ENCODE results near the gene PTPN9.
"Not testable (repeated sequence)": the region's sequence is repeated elsewhere in the genome, so short reads cannot be mapped to it uniquely, and the experiment has no call there.

The PTPN9 gene

DNA sequence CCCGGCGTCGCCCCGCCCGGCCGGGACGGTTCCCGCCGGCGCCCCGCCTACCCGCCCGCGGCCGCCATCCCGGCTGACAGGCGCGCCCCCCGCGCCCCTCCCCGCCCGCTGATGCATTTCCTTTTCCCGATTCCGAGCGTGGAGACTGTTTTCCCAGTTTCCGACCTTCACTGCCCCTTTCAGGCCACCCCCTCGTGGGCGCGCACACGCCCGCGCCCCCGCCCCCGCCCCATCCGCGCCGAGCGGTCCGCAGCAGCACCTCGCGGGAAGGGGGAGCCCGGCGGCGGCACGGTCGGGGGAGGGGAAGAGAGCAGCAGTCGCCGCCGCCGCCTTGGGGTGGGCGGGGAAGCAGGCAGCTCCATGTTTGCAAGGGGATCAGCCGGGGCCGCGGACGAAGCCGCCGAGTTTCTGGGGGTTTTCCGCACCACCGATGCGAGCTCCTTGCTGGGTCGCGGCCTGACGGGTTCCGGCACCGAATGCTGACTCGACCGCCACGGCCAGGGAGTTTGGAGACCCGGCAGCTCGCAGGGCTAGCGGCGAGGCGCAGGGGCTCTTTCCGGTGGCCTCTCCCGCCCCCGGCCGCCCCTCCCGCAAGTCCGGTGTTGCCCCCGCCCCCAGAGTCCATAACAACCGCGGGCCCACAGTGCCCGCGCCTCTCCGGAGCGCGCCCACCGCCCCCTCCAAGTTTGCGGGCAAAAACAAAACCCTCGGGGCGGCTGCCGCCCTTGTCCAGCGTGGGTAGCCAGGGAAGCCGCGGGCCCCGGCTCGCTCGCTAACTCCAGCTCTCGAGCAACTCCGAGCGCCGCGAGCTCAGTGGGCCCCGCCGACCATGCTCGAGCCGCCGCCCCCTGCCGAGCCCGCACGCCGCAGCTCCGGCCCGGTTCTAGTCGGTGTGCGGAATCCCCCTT lies 124.4 kb downstream of the PTPN9 start:
- DNase-seq (ENCODE audit: low read depth in 1 of 2, low spot score in 1 of 2), result peak; percentile 62 to 75

DNA sequence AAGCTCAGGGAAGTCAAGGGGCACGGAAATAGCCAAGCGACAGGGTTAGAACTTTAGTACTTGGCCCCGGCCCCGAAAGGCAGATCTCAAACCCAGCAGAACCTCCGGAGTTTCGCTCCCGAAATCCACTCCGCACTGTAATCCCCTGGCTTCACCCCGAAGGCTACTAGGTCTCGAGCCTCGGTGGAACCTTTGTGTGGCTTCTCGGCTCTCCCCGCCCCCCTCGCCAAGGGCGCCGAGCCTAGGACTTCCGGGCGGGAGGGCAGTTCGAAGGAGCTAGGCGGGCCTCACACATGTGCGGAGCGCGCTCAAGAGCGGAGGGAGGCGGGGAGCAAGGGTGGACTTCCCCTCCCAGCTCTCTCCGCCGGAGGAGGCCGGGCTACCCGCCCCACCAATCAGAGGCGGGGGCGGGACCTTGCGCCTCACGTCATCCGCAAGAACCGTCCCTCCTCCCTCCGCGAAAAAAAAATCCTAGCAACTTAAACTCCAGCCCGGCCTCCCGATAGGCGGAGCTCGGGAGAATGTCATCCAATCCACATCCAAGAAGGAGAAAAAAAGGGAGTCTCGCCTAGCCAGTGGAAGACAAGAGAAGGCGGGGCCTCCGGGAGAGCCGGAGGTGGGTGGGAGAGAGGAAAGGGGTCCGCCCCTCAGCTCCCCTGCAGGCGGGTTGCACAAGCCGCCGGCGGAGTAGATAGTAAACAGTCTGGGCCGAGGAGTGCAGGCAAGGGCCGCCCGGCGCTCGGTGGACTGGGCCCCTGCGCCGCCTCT lies 125.2 kb downstream of the PTPN9 start:
- DNase-seq (ENCODE audit: low read depth in 1 of 2, low spot score in 1 of 2), result peak; percentile 89 to 94

DNA sequence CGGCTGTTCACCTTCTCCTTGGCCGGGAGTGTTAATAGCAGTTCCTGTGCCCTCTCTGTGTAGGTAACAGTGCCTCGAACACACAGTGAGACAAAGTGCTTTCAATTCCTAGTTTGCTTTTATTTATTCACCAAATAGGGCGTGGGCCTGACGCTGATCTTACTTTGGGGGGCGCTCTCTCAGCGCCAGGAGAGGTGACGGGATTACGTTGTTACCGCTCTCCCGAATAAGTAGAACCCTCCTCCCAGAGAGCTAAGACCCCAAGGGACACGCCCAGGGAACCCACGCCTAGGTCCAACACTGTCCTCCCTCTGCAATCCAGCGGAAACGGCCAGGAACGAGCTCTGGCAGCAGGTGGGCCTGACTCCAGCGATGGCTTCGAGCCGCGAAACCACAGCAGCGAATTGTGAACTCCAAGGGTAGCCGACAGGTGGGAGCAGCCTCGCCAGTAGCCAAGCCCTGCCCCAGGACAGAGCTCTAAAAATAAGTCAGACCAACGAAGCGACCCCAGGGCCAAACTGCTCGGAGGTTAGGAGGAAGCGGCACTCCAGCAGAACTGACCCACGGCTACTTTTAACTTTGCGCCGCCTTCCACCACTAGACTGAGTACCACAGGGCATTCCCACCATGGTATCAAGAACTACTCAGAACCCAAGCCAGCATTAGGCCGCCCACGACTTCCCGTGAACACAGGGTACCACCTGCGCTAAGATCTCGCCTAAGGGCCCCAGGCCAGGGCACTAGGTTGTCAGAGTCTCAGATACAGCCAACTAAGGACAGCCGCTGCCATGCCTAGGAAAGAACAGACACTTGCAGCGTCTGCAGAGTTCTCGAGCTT lies 126.0 kb downstream of the PTPN9 start:
- peak in 1 of 2 donors; percentile 45 for DNase-seq (ENCODE audit: low read depth in 1 of 2, low spot score in 1 of 2)

DNA sequence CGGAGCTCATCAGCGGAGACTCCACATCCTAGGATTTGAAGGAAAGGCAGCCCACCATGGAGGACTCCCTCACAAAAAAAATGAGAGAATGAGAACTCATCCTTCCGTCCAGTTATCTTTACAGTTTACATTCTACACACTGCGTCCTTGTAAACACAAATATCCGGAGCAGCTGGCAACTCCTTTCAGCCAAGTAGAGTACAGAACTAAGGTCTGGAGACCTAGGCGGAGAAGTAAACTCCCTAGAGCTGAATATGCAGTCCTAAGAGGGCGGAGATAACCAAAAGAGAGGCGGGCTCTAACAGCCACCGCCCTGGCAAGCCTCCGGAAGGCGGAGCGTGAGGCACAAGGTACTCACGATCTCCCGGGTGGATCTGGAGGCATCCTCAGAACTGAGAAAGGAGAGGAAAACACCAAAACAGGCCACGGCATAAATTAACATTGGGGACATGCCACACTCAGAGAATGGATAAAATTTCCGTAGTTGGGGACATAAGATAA lies 126.7 kb downstream of the PTPN9 start:
- peak; percentile 53 to 60 for DNase-seq (ENCODE audit: low read depth in 1 of 2, low spot score in 1 of 2)

DNA sequence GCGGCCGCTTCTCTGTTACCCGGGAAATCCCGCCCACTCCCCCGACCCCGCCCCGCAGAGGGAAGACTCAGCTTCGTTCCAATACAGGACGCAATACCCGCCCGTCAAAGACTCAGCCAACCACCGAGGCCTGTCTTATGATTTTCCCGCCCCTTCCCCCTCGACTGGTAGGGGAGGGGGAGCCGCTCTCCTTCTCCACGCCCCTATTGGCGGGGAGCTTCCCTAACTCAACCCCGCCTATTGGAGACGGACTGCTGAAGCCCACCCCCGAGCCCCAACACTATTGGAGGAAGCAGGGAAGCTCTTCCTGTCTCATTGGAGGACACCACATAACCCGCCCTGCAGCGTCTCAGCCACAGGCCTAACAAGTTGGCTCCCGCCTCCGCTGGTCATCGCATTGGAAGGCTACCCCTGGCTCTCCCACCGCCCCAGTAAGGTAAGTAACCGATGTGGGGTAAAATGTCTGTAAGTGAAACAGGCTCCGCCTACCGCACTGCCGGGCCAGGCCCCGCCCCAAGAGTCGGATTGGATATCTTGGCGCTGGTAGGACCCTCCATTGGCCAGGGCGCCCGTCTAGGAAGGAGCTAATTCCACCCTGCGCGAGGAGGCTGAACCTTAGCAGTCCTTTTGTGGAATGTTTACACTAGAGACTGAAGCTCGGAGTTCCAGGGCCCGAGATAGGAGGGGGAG lies 127.3 kb downstream of the PTPN9 start, which contains the start of gene SIN3A:
TSS of gene SIN3A (minus strand) at position 17 of the 690 bp plus-strand sequence. CDS start 21,315 bp downstream, outside the sequence.
- peak; percentile 99 for DNase-seq (ENCODE audit: low read depth in 1 of 2, low spot score in 1 of 2)

DNA sequence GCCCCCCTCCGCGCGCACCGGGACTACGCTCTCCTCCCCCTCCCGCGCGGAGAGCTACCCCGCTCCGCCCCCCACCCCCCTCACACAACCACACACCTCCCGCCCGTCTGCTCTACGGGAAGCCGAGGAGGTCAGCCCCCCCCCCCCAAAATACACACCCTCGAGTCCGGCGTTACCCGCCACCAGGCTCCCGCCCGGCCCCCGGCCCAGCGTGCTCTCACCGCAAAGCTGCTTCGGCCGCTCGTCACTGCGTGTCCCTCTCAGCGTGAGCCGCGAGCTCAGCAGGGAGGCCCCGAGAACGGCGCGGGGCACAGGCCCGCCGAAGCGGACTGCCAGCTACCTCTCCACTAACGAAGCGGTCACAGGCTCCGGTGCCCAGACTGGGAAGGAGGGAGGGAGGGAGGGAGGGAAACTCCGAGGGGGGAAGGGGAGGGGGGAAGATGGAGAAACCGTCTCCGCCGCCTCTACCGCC lies 127.9 kb downstream of the PTPN9 start:
- no peak for DNase-seq (ENCODE audit: low read depth in 1 of 2, low spot score in 1 of 2)

DNA sequence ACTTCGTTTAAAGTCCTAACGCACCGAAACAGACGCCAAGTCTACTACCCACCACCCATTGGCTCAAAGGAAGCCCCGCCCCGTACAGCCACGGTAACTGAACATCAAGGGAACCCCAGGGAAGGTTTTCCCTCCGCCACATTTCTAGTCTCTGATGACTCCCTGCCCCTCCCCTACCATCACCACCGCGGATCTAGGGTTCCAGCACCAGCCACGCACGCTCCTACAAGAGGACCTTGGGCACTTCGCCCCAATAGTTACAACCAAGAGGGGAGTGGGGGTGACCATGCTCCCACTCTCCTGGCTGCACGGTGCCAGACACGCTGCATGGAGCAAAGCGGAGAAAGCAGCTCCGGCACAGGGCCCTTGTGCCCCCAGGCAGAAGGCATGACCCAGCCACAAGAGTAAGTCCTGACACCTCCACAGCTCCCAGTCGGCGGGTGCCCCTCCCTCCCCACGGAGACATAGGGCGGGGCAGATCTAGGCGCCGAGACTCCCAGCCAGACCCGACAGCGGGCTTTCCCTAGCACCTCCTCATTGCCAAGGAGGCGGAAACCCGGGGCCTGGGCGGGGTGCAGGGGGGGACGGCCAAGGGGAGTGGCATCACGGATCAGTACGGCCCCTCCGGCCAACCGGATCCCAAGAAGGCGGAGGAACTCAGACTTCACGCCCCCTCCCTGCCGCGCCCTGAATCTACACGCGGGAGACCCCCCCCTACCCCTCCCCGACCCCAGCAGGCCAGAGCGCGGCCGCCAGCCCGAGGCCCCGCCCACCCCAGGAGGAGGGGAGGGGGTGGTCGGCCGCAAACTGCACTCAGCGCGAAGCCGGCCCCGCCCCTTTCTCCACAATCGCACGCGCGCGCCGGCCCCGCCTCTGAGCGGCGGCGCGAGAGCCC lies 128.6 kb downstream of the PTPN9 start:
- peak; percentile 92 to 94 for DNase-seq (ENCODE audit: low read depth in 1 of 2, low spot score in 1 of 2)

DNA sequence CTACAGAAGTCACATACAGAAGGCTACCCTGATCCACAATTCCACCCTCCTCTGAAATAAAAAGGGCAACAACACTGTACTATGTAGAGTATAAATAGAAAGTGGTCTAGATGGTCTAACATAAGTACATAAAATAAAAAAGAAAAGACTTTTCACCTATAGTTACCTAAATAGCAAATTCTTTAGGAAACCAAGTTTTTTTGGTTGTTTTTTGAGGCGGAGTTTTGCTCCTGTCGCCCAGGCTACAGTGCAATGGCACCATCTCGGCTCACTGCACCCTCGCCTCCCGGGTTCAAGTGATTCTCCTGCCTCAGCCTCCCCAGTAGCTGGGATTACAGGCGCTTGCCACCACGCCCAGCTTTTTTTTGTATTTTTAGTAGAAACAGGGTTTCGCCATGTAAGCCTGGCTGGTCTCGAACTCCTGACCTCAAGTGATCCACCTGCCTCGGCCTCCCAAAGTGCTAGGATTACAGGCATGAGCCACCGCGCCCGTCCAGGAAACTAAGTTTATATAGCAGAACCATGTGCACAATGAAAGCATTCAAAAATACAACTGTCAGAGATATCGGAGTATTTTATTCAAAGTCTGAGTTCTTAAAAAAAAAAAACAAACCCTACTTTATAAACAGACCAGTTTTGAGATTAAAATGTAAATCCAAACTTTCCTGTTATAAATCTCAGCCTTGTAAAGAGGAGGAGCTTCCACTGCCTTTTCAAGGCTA lies 129.4 kb downstream of the PTPN9 start:
- no peak for DNase-seq (ENCODE audit: low read depth in 1 of 2, low spot score in 1 of 2)

DNA sequence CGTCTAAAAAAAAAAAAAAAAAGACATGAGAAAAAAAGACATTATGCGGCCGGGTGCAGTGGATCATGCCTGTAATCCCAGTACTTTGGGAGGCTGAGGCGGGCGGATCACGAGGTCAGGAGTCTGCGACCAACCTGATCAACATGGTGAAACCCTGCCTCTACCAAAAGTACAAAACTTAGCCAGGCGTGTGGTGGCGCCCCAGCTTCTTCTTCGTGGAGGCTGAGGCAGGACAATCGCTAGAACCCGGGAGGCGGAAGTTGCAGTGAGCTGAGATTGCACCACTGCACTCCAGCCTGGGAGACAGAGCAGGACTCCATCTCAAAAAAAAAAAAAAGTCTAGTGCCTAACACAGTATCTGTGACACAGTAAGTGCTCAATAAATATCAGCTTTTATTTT lies 130.9 kb downstream of the PTPN9 start:
- DNase-seq (ENCODE audit: low read depth in 1 of 2, low spot score in 1 of 2), result not testable (repeated sequence)

DNA sequence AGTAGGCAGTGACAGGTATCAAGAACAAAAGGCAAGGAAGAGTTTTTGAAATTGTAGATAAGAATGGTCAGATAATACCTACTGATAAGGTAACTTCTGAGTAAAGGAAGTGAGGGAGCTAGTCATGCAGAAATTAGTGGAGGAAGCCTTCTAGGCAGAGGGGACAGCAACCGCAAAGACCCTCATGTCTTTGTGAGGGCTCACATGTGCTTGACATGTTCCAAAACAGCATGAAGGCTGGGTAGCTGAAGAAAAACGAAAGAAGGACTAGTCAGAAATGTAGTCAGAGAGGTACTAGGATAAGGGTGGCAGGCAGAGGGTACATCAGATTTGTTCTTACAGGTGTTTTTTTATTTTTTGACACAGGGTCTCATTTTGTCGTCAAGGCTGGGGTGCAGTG lies 133.0 kb downstream of the PTPN9 start:
- no peak for DNase-seq (ENCODE audit: low read depth in 1 of 2, low spot score in 1 of 2)

DNA sequence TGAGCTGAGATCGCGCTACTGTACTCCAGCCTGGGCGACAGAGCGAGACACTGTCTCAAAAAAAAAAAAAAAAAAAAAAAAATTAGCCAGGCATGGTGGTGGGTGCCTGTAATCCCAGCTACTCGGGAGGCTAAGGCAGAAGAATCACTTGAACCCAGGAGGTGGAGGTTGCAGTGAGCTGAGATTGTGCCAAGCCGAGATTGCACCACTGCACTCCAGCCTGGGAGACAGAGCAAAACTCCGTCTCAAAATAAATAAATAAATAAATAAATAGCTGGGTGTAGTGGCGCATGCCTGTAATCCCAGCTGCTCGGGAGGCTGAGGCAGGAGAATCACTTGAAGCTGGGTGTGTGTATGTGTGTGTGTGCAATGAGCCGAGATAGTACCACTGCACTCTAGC lies 133.8 kb downstream of the PTPN9 start:
- DNase-seq (ENCODE audit: low read depth in 1 of 2, low spot score in 1 of 2), result not testable (repeated sequence)

DNA sequence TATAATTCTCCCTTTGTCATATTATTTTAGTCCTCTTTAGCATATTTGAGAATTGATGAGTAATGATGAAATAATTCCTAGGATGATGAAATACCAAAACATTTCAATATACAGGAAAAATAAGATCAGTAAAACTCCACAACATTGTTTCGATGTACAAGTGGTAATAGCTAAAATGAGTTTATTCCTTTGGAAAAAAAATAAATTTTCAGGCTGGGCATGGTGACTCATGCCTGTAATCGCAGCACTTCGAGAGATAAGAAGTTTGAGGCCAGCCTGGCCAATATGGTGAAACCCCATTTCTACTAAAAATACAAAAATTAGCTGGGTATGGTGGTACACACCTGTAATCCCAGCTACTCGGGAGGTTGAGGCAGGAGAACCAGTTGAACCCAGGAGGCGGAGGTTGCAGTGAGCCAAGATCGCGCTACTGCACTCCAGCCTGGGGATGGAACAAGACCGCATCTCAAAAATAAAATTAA lies 135.1 kb downstream of the PTPN9 start:
- DNase-seq (ENCODE audit: low read depth in 1 of 2, low spot score in 1 of 2), result not testable (repeated sequence)

DNA sequence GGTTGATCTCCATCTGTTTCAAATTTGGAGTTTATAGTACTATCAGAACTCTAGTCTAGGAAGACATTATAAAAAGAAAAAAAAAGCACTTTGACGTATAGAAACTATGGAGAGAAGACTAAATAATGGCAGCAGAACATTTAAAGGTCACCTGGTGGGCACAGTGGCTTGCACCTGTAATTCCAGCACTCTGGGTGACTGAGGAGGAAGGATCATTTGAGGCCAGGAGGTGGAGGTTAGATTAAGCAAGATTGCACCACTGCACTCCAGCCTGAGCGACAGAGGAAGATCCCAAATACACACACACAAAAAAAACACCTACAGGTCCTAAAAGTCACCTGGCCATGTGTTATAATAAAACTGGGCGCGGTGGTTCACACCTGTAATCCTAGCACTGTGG lies 141.4 kb downstream of the PTPN9 start:
- no peak for DNase-seq (ENCODE audit: low read depth in 1 of 2, low spot score in 1 of 2)

DNA sequence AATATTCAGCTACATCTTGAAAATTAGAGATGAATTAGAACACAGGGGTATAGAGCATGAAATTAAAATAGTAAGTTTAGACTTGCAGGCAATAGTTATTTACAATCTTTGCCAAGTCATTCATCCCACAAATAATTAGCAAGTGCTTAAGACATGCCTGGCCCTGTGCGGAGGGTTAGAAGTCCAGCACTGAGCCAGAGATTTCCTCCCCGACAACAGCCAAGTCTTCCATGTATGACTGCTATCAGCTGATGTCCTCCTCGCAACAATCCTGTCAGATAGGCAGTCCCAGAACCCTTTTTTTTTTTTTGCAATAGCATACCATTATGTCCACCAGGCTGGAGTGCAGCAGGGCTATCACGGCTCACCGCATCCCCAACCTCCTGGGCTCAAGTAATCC lies 142.2 kb downstream of the PTPN9 start:
- no peak for DNase-seq (ENCODE audit: low read depth in 1 of 2, low spot score in 1 of 2)

DNA sequence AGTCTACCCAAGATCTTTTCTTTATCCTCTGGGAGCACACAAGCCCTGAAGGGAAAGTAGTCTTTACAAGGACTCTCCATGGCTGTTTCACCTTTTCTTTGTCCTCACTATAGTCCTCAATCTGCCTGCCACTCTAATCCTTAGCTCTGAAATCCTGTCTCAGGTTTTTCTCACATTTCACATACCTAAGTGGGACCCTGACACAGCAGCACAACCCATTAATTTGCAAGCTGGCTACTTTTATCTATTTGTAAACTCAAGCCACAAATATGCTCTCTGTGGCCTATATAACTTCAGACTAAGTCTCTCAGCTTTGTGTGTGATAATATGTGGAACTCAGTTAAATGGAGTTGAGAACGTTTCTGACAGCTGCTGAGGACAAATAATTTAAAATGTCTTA lies 147.4 kb downstream of the PTPN9 start:
- DNase-seq (ENCODE audit: low read depth in 1 of 2, low spot score in 1 of 2), result no peak

DNA sequence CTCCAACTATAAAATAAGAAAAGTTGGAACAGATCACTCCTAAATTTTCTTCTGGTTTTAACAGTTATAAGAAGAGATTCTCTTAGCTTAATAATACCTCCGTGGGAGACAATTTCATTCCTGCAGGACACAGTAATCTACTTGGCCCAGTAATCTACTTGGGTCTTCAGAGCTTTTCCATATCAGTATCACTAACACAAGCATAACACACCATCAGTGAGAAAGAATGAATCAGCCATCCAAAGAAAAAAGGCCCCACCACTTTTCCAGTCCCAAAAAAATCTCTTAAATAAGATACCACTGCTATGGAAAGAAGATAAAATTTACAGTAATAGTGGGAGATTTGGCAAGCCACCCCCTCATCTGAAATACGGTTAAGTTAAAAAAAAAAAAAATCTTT lies 147.8 kb downstream of the PTPN9 start:
- DNase-seq (ENCODE audit: low read depth in 1 of 2, low spot score in 1 of 2), result no peak

DNA sequence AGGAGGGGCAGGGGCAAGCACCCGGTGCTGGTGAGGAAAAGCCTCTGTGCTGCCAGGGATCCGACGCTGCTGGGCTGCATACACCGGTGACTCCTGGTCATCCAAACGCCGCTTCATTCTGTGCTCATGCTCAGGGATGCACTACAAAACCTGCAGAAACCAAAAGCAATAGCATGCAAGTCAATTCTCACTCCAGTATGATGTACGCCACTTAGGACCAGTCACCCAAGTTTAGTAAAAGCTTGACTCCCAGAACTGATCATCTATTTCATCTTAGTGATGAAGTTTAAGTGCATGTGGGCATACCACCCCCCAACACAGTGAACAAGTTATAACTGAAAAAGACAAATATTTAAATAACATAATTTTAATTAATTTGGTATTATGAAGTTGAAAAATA lies 148.9 kb downstream of the PTPN9 start:
- no peak for DNase-seq (ENCODE audit: low read depth in 1 of 2, low spot score in 1 of 2)

DNA sequence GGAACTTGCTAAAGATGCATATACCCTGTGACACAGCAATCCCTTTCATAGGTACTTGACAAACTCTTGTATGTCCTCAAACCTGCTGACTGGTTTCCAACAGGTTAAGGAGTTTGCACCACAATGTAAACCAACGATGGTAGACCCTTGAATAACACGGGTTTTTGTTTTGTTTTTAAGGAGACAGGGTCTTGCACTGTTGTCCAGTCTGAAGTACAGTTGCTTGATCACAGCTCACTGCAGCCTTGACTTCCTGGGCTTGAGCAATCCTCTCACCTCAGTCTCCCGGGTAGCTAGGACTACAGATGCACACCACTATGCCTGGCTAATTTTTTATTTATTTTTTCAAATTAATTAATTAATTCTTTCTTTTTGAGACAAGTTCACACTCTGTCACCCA lies 151.0 kb downstream of the PTPN9 start:
- no peak for DNase-seq (ENCODE audit: low read depth in 1 of 2, low spot score in 1 of 2)

All from activated T-helper 1 cell treated with anti-CD3 and anti-CD28 coated beads, Interleukin-2, amount 50 U/mL, for 16 hours (primary cell).